Measurements from ENCODE around the gene CDKN2D. TPM values are rescaled to one million over a fixed set of nuclear protein-coding genes. Genes with fewer than 3 reads are reported as not detected.
"Not testable (repeated sequence)": the region's sequence is repeated elsewhere in the genome, so short reads cannot be mapped to it uniquely, and the experiment has no call there.

CDKN2D gene
- total RNA-seq, 1 donor from 2014 or later = 9.4 TPM

DNA sequence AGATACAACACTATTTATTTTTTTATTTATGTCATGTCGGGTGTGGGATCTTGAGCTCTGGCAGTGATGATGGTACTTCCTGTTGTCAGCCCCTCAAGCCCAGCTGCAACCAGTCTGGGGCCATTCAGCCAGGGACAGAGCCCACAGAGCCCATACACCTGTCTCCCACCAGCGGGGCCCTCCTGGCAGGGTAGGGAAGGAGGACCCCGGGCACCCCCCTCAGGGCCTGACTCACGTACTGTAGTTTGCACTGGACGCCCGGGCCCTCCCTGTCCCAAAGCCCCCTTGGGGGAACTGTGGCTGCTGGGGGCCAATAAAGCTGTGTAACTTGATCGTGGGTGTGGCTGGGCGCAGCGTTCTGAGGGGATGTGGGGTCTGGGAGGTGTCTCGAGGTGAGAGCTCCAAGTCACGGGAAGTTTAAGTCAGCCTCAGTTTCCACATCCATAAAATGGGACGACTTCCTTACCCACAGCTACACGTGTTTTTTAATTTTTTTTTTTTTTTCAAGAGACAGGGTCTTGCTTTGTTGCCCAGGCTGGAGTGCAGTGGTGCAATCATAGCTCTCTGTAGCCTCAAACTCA, 15.6 kb downstream of the CDKN2D start:
- TF ChIP-seq, protein P1, sequence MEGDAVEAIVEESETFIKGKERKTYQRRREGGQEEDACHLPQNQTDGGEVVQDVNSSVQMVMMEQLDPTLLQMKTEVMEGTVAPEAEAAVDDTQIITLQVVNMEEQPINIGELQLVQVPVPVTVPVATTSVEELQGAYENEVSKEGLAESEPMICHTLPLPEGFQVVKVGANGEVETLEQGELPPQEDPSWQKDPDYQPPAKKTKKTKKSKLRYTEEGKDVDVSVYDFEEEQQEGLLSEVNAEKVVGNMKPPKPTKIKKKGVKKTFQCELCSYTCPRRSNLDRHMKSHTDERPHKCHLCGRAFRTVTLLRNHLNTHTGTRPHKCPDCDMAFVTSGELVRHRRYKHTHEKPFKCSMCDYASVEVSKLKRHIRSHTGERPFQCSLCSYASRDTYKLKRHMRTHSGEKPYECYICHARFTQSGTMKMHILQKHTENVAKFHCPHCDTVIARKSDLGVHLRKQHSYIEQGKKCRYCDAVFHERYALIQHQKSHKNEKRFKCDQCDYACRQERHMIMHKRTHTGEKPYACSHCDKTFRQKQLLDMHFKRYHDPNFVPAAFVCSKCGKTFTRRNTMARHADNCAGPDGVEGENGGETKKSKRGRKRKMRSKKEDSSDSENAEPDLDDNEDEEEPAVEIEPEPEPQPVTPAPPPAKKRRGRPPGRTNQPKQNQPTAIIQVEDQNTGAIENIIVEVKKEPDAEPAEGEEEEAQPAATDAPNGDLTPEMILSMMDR (IDR thresholded peaks at IDR 0.05; ENCODE audit: borderline replicate concordance) = no peak
- no peak overlapping the region for H3K4me3 ChIP-seq
- intact Hi-C loops (cut with micrococcal nuclease) = no loop called here
- no peaks in the 10 kb centered on the region for H3K4me1 ChIP-seq
- peaks cover 100% of the 10 kb centered on the region for H3K36me3 ChIP-seq
- no peak overlapping the region for H3K27ac ChIP-seq (replicated peaks)
- H3K27me3 ChIP-seq (ENCODE audit: low read depth) = no peaks in the 10 kb centered on the region
- no peaks in the 10 kb centered on the region for H3K9me3 ChIP-seq (replicated peaks)
- DNase-seq = no peak

DNA sequence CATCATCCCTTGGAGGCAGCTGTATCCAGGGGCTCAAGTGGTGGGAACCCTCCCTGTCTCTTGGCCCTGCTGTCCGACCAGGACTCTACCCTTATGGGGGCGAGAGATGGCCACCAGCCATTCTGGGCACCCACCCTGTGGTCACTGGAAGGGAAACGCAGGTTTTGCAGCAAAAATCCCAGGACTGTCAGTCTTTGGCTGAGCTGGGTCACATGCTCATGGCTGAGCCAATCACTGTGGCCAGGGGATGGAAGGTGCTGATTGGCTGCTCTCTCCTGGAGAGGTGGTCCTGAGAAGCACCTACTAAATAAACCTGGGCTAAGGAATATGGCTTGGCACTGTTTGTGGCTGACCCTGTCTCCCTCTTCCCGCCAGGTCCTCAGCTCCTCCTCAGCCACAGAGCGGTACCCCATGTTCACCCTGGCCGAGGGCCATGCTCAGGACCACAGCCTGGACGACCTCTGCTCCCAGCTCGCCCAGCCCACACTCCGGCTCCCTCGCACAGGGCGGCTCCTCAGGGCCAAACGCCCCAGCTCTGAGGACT, 16.2 kb downstream of the CDKN2D start:
- Histone ChIP-seq H3K27me3 (ENCODE audit: low read depth) (no peaks in the 10 kb centered on the region), H3K9me3 (replicated peaks) (no peaks in the 10 kb centered on the region), H3K4me3 (no peak overlapping the region), H3K4me1 (no peaks in the 10 kb centered on the region), H3K27ac (replicated peaks) (no peak overlapping the region), H3K36me3 (peaks cover 100% of the 10 kb centered on the region)
- no peak for DNase-seq
- intact Hi-C loops (cut with micrococcal nuclease) = no loop called here
- TF ChIP-seq, protein P1 (IDR thresholded peaks at IDR 0.05; ENCODE audit: borderline replicate concordance) = no peak

DNA sequence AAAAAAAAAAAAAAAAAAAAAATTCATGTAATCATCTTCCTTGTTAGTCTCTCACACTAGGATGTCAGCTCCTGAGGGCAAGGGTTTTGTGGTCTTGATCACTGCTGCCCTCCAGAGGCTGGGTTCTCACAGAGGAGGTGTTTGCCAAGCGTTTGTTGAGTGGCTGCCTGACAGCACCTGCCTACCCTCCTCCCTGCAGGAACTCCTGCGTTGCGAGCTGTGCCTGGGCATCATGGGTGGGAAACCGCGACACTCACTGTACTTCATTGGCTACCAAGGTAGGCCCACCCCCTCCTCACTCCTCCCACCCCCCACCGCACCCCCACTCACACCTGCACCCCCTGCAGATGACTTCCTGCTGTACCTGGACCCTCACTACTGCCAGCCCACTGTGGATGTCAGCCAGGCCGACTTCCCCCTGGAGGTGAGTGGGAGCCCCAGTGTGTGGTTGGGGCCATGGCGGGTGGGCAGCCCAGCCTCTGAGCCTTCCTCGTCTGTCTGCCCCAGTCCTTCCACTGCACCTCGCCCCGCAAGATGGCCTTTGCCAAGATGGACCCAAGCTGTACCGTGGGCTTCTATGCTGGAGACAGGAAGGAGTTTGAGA, 17.0 kb downstream of the CDKN2D start:
- no peaks in the 10 kb centered on the region for H3K27me3 ChIP-seq (ENCODE audit: low read depth)
- intact Hi-C loops (cut with micrococcal nuclease) = no loop called here
- no peaks in the 10 kb centered on the region for H3K9me3 ChIP-seq (replicated peaks)
- TF ChIP-seq, protein P1 (IDR thresholded peaks at IDR 0.05; ENCODE audit: borderline replicate concordance) = no peak
- no peak overlapping the region for H3K4me3 ChIP-seq
- H3K27ac ChIP-seq (replicated peaks) = no peak overlapping the region
- DNase-seq = no peak
- H3K4me1 ChIP-seq = no peaks in the 10 kb centered on the region
- H3K36me3 ChIP-seq = peaks cover 98% of the 10 kb centered on the region

DNA sequence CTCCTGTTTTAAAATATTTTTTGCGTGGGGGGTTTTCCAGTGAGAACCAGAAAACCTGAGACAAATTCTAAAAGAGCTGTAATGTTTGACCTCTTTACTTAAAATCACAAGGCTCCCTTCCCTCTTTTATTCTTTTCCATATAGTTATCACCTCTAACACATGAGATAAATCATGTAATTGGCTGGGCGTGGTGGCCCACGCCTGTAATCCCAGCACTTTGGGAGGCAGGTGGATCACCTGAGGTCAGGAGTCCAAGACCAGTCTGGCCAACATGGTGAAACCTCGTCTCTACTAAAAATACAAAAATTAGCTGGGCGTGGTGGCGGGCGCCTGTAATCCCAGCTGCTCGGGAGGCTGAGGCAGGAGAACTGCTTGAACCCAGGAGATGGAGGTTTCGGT, 17.8 kb downstream of the CDKN2D start:
- intact Hi-C loops (cut with micrococcal nuclease); DNase-seq; H3K4me3 ChIP-seq; H3K9me3 ChIP-seq (replicated peaks); H3K27me3 ChIP-seq (ENCODE audit: low read depth); H3K4me1 ChIP-seq; H3K27ac ChIP-seq (replicated peaks): not testable (repeated sequence)
- peaks cover 94% of the 10 kb centered on the region for H3K36me3 ChIP-seq

DNA sequence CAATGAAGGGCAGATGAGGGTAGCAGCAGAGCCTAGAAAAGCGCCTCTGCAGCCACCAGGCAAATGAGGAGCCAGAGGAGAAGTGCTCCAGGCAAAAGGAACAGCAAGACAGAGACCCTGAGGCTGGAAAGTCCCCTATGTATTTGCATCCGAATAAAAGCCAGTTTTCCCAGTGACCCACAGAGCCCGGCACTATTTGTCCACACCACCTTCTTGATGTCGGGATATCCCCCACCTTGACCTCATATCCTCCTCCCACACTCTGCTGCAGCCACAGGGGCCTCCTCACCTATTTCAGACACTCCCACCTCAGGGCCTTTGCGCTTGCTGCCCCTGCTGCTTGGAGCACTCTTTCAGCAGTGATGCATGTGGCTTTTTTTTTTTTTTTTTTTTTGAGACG, 18.4 kb downstream of the CDKN2D start:
- no peak overlapping the region for H3K4me3 ChIP-seq

More for the DNA sequence above, 18.4 kb downstream of the CDKN2D start:
- peaks cover 91% of the 10 kb centered on the region for H3K36me3 ChIP-seq
- no peak overlapping the region for H3K27ac ChIP-seq (replicated peaks)
- no peaks in the 10 kb centered on the region for H3K9me3 ChIP-seq (replicated peaks)
- H3K27me3 ChIP-seq (ENCODE audit: low read depth) = no peaks in the 10 kb centered on the region
- no peak for DNase-seq
- TF ChIP-seq, protein P1 (IDR thresholded peaks at IDR 0.05; ENCODE audit: borderline replicate concordance) = no peak
- intact Hi-C loops (cut with micrococcal nuclease) = no loop called here
- peaks cover 7% of the 10 kb centered on the region for H3K4me1 ChIP-seq
